ENCODE measurements around the gene CAPSL. TPM values are rescaled to one million over a fixed set of nuclear protein-coding genes. Genes with fewer than 3 reads are reported as not detected.

The CAPSL gene
- total RNA-seq, 1 donor from 2014 or later: 8.7 TPM

GRCh38 chr5:35886381-35886780 lies 52.0 kb downstream of the CAPSL start:
- Histone ChIP-seq H3K4me1 (peaks cover 5% of the 10 kb centered on the region), H3K9me3 (no peaks in the 10 kb centered on the region), H3K36me3 (no peaks in the 10 kb centered on the region), H3K27me3 (ENCODE audit: low read depth) (no peaks in the 10 kb centered on the region), H3K27ac (no peak overlapping the region), H3K4me3 (no peak overlapping the region)
- no peak for TF ChIP-seq CTCF (IDR thresholded peaks at IDR 0.05)
- no peak for ATAC-seq
- no peak for DNase-seq
- intact Hi-C loops (cut with DNase I): no loop called here

GRCh38 chr5:35884773-35885172 lies 53.6 kb downstream of the CAPSL start:
- TF ChIP-seq CTCF (IDR thresholded peaks at IDR 0.05): no peak
- Histone ChIP-seq H3K4me1 (peaks cover 5% of the 10 kb centered on the region), H3K27me3 (ENCODE audit: low read depth) (no peaks in the 10 kb centered on the region), H3K27ac (no peak overlapping the region), H3K4me3 (no peak overlapping the region), H3K36me3 (no peaks in the 10 kb centered on the region), H3K9me3 (no peaks in the 10 kb centered on the region)
- no peak for DNase-seq
- intact Hi-C loops (cut with DNase I): no loop called here
- no peak for ATAC-seq

- H3K9me3 ChIP-seq: no peaks in the 10 kb centered on the region
- intact Hi-C loops (cut with DNase I): no loop called here
- H3K27ac ChIP-seq: no peak overlapping the region
- peak; percentile 57 to 76 for ATAC-seq
- TF ChIP-seq CTCF (IDR thresholded peaks at IDR 0.05): no peak
- no peaks in the 10 kb centered on the region for H3K27me3 ChIP-seq (ENCODE audit: low read depth)
- DNase-seq: no peak
- no peak overlapping the region for H3K4me3 ChIP-seq
- no peaks in the 10 kb centered on the region for H3K36me3 ChIP-seq
- H3K4me1 ChIP-seq: peaks cover 5% of the 10 kb centered on the region
These were observed 54.1 kb downstream of the CAPSL start for GRCh38 chr5:35884191-35884769.

- Histone ChIP-seq H3K9me3 (no peaks in the 10 kb centered on the region), H3K4me3 (no peak overlapping the region), H3K27me3 (ENCODE audit: low read depth) (no peaks in the 10 kb centered on the region), H3K4me1 (peaks cover 5% of the 10 kb centered on the region), H3K27ac (no peak overlapping the region), H3K36me3 (no peaks in the 10 kb centered on the region)
- ATAC-seq: no peak
- no peak for TF ChIP-seq CTCF (IDR thresholded peaks at IDR 0.05)
- intact Hi-C loops (cut with DNase I): no loop called here
- no peak for DNase-seq
These were observed 56.7 kb downstream of the CAPSL start for GRCh38 chr5:35881758-35882157.

- no peak overlapping the region for H3K27ac ChIP-seq
- H3K27me3 ChIP-seq (ENCODE audit: low read depth): no peaks in the 10 kb centered on the region
- intact Hi-C loops (cut with DNase I): no loop called here
- peaks cover 5% of the 10 kb centered on the region for H3K4me1 ChIP-seq
- H3K36me3 ChIP-seq: peaks cover 1% of the 10 kb centered on the region
- no peak for DNase-seq
- no peak overlapping the region for H3K4me3 ChIP-seq
- no peak for ATAC-seq
- no peaks in the 10 kb centered on the region for H3K9me3 ChIP-seq
- no peak for TF ChIP-seq CTCF (IDR thresholded peaks at IDR 0.05)
These were observed 58.3 kb downstream of the CAPSL start for GRCh38 chr5:35880156-35880555.
